A549 (cell line): ENCODE measurements around the gene SLC45A1. TPM values are rescaled to one million over a fixed set of nuclear protein-coding genes. Genes with fewer than 3 reads are reported as not detected.

Source experiments
- ATAC-seq, 2 experiments: fragments of 200-7000 bp in 1 of 2; fragments of >200 bp in 1 of 2; cut with Nextera tagmentation in 1 of 2; cut with Tn5 transposase in 1 of 2; 3 replicates each; pipeline versions ENCODE4 v1.8.0 to v1.9.1; 2018 to 2020; ENCODE audit warnings: mild to moderate bottlenecking in 1 of 2, moderate library complexity in 1 of 2
- CTCF ChIA-PET: fragments of 300-600 bp; sonication (Branson Sonifier 250); formaldehyde crosslinking; extraction: SDS; loops from one replicate; lab custom pipeline; 2021; ENCODE audit warnings: antibody characterized with exemption, inconsistent platforms; lab: Yijun Ruan, JAX
- POLR2A ChIA-PET: fragments of 350-600 bp; formaldehyde crosslinking; extraction: SDS; loops from one replicate; lab custom pipeline; 2021; ENCODE audit warnings: antibody characterized with exemption, inconsistent platforms; lab: Yijun Ruan, JAX
- DNase-seq, 2 experiments: peaks; one replicate each; pipeline versions ENCODE4 v3.0.0 to v3.0.0-alpha.2; 2011 to 2016; ENCODE audit warnings: low read depth in 1 of 2, low spot score in 1 of 2
- FAIRE-seq: peaks from 2 replicates; lab custom pipeline; 2011; peaks lifted over from hg19 to GRCh38; lab: Jason Lieb, UNC
- H3K27ac ChIP-seq, 2 experiments: fragments of >200 bp; sonication (Bioruptor Twin); formaldehyde crosslinking; 3 replicates each; pipeline ENCODE4 v1.5.1; 2016 to 2017
- H3K4me1 ChIP-seq: fragments of >200 bp; sonication (Bioruptor Twin); formaldehyde crosslinking; 3 replicates; pipeline ENCODE4 v1.6.1; 2016
- H3K4me2 ChIP-seq: fragments of >200 bp; sonication (Bioruptor Twin); formaldehyde crosslinking; 3 replicates; pipeline ENCODE4 v1.6.1; 2016
- H3K4me3 ChIP-seq: fragments of >200 bp; sonication (Bioruptor Twin); formaldehyde crosslinking; 3 replicates; pipeline ENCODE4 v1.5.1; 2016
- H3K9me3 ChIP-seq: fragments of >200 bp; sonication (Bioruptor Twin); formaldehyde crosslinking; 3 replicates; pipeline ENCODE4 v1.6.1; 2016
- CBX2 ChIP-seq: fragments of 200-600 bp; sonication (generic); IDR thresholded peaks from 2 replicates; pipeline ENCODE4 v1.6.1; 2016; ENCODE audit warnings: low read depth, mild to moderate bottlenecking, borderline replicate concordance
- CBX8 ChIP-seq: fragments of 200-600 bp; sonication (generic); IDR thresholded peaks from 2 replicates; pipeline ENCODE4 v1.6.1; 2016
- CEBPB ChIP-seq, 2 experiments: fragments of >200 bp in 1 of 2; sonication (Bioruptor Twin) in 1 of 2; formaldehyde crosslinking in 1 of 2; IDR thresholded peaks; 2 replicates each; pipeline ENCODE4 v1.6.1; 2012 to 2016
- CHD4 ChIP-seq: fragments of 200-600 bp; sonication (generic); IDR thresholded peaks from 2 replicates; pipeline ENCODE4 v1.6.1; 2016; ENCODE audit warnings: antibody characterized with exemption, mild to moderate bottlenecking, borderline replicate concordance
- FOXS1 ChIP-seq: fragments of 250-450 bp; sonication (Bioruptor Pico); IDR thresholded peaks from 2 replicates; pipeline ENCODE4 v1.5.0; 2020; ENCODE audit warnings: mild to moderate bottlenecking, moderate library complexity
- HDAC2 ChIP-seq: fragments of 200-600 bp; sonication (generic); IDR thresholded peaks from 2 replicates; pipeline ENCODE4 v1.6.1; 2016
- HEYL ChIP-seq: fragments of 250-450 bp; sonication (Bioruptor Pico); IDR thresholded peaks from 2 replicates; pipeline ENCODE4 v1.8.0; 2021; ENCODE audit warnings: mild to moderate bottlenecking, moderate library complexity
- JUN ChIP-seq, 2 experiments: fragments of >200 bp; sonication (Bioruptor Twin); formaldehyde crosslinking; IDR thresholded peaks; 2 replicates in 1 of 2; 3 replicates in 1 of 2; pipeline ENCODE4 v1.6.1; 2016 to 2017
- KDM5A ChIP-seq: fragments of 200-600 bp; sonication (generic); IDR thresholded peaks from 2 replicates; pipeline ENCODE4 v1.6.1; 2016; ENCODE audit warnings: antibody characterized with exemption, mild to moderate bottlenecking
- MAFK ChIP-seq: fragments of 450-650 bp; IDR thresholded peaks from 2 replicates; pipeline ENCODE4 v1.6.1; 2014; ENCODE audit not compliant: partially characterized antibody
- MAZ ChIP-seq: fragments of 150-350 bp; IDR thresholded peaks from 2 replicates; pipeline ENCODE4 v1.6.1; 2014; ENCODE audit warnings: antibody characterized with exemption, low read depth, low read length, borderline replicate concordance
- RAD21 ChIP-seq, 2 experiments: fragments of >200 bp in 1 of 2; sonication (Bioruptor Twin) in 1 of 2; formaldehyde crosslinking in 1 of 2; IDR thresholded peaks in 1 of 2; conservative IDR thresholded peaks in 1 of 2; 2 replicates in 1 of 2; 3 replicates in 1 of 2; pipeline ENCODE4 v1.6.1; 2012 to 2018; ENCODE audit warnings: inconsistent platforms in 1 of 2
- REST ChIP-seq: fragments of 200-600 bp; sonication (generic); IDR thresholded peaks from 2 replicates; pipeline ENCODE4 v1.6.1; 2016; ENCODE audit warnings: antibody characterized with exemption, mild to moderate bottlenecking, moderate library complexity
- RNF2 ChIP-seq: fragments of 200-600 bp; sonication (generic); IDR thresholded peaks from 2 replicates; pipeline ENCODE4 v1.6.1; 2016; ENCODE audit warnings: low read depth, mild to moderate bottlenecking, antibody characterized with exemption, moderate library complexity, borderline replicate concordance
- TFCP2L1 ChIP-seq: fragments of 250-450 bp; sonication (Bioruptor Pico); IDR thresholded peaks from 2 replicates; pipeline ENCODE4 v1.5.0; 2021; ENCODE audit warnings: mild to moderate bottlenecking
- ZC3H11A ChIP-seq: fragments of 450-650 bp; IDR thresholded peaks from 2 replicates; pipeline ENCODE4 v1.6.1; 2014; ENCODE audit warnings: antibody characterized with exemption, mild to moderate bottlenecking
- ZFP36 ChIP-seq: fragments of 450-650 bp; IDR thresholded peaks from 2 replicates; pipeline ENCODE4 v1.6.1; 2014; ENCODE audit warnings: borderline replicate concordance; ENCODE audit not compliant: partially characterized antibody
- ZSCAN20 ChIP-seq: fragments of 250-450 bp; sonication (Bioruptor Pico); IDR thresholded peaks from 2 replicates; pipeline ENCODE4 v1.8.0; 2022; ENCODE audit warnings: mild to moderate bottlenecking, moderate library complexity
- WGBS: methylation state at CpG from one replicate; pipeline ENCODE4 v1.1.6; 2017; ENCODE audit errors: missing lambda C conversion rate; 5-methylcytosine and 5-hydroxymethylcytosine counted together
- polyA plus RNA-seq, 4 experiments: library from polyadenylated mRNA; depleted of rRNA in 3 of 4; stranded (reverse); fragments of >200 nt; fragmentation: RNase III in 1 of 4; extraction: RNeasy Plus Mini Kit Qiagen cat#74134 plus additional on column Dnase treatment in 1 of 4; gene quantifications; 2 replicates in 3 of 4; 3 replicates in 1 of 4; pipeline ENCODE4 v1.2.3, GENCODE V29; 2011 to 2017
- TF ChIP-seq, protein P1 (sequence below): fragments of 150-350 bp; IDR thresholded peaks from 2 replicates; pipeline ENCODE4 v1.6.1; 2014; ENCODE audit warnings: low read depth, mild to moderate bottlenecking, low read length
- TF ChIP-seq, protein P2 (sequence below): IDR thresholded peaks from 2 replicates; pipeline ENCODE4 v1.6.1; 2012
- TF ChIP-seq, protein P3 (sequence below): fragments of >200 bp; sonication (Bioruptor Twin); formaldehyde crosslinking; IDR thresholded peaks from 3 replicates; pipeline ENCODE4 v1.6.1; 2016

The SLC45A1 gene
- polyA plus RNA-seq, 2 of the 4 experiments (the other 2 are of a cell fraction): 1.6 to 1.8 TPM

DNA sequence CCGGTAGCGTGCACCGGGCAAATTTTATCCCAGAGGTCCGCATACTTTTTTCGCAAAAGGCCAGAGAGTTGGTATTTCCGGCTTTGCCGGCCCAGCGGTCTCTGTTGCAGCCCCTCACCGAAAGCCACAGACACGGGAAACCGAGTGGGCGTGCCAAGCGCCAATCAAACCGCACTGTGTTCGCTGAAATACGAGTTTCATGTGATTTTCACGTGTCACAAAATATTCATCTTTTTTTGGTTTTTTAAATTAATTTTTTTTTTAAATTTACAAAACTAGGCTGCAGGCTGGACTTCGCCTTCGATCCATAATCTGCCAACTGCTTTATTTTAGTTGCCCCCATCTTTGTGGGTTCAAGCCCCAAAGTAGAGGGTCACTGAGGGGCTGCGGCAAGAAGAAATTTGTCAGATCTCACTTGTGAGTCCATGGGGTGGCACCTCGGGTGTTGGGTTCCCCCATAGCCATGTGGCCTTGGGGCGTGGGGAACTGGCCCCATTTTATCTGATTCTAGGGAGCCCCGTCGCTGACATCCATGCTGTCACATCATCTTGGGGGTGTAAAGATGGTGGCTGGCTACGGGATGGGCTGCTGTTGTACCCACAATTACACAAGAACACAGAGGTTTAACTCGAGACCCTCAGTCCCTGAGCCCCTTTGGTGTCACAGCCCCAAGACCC is 20.8 kb downstream of the SLC45A1 start:
- H3K27ac ChIP-seq: no peak overlapping the region
- CTCF ChIA-PET: interaction anchor here (1.1 to 2.0 kb wide), 2 partner anchors 10 to 363 kb away, joined by 4 to 6 read pairs; no protein-coding TSS in a partner anchor
- H3K9me3 ChIP-seq: no peaks in the 10 kb centered on the region
- WGBS: 88% methylated on average over 19 of the region's 26 CpGs
- POLR2A ChIA-PET: no interaction called here
- DNase-seq (no peak), FAIRE-seq (no peak), ATAC-seq (no peak)
- TF ChIP-seq CHD4: no peak
- TF ChIP-seq, protein P1, sequence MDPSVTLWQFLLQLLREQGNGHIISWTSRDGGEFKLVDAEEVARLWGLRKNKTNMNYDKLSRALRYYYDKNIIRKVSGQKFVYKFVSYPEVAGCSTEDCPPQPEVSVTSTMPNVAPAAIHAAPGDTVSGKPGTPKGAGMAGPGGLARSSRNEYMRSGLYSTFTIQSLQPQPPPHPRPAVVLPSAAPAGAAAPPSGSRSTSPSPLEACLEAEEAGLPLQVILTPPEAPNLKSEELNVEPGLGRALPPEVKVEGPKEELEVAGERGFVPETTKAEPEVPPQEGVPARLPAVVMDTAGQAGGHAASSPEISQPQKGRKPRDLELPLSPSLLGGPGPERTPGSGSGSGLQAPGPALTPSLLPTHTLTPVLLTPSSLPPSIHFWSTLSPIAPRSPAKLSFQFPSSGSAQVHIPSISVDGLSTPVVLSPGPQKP: no peak
- no peak for TF ChIP-seq RNF2
- no peak for TF ChIP-seq TFCP2L1
- TF ChIP-seq REST: no peak
- TF ChIP-seq MAFK: no peak
- no peak for TF ChIP-seq CEBPB (IDR thresholded peaks at IDR 0.05)
- TF ChIP-seq ZSCAN20 (CRISPR knock-in tag): no peak
- H3K4me2 ChIP-seq: no peak overlapping the region
- peaks cover 12% of the 10 kb centered on the region for H3K4me1 ChIP-seq
- no peak overlapping the region for H3K4me3 ChIP-seq

GRCh38 chr1:8339203-8339600 is 21.3 kb downstream of the SLC45A1 start:
- no peak overlapping the region for H3K4me2 ChIP-seq
- no peak for TF ChIP-seq FOXS1
- TF ChIP-seq KDM5A: no peak
- no peak for TF ChIP-seq HDAC2
- TF ChIP-seq CBX2: no peak
- no peak for TF ChIP-seq ZSCAN20 (CRISPR knock-in tag)
- TF ChIP-seq HEYL: no peak
- TF ChIP-seq, protein P2, sequence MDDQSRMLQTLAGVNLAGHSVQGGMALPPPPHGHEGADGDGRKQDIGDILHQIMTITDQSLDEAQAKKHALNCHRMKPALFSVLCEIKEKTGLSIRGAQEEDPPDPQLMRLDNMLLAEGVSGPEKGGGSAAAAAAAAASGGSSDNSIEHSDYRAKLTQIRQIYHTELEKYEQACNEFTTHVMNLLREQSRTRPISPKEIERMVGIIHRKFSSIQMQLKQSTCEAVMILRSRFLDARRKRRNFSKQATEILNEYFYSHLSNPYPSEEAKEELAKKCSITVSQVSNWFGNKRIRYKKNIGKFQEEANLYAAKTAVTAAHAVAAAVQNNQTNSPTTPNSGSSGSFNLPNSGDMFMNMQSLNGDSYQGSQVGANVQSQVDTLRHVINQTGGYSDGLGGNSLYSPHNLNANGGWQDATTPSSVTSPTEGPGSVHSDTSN: no peak
- no peak for TF ChIP-seq ZFP36
- no peak for TF ChIP-seq JUN (IDR thresholded peaks at IDR 0.05)
- no peak for TF ChIP-seq CBX8
- TF ChIP-seq RAD21 (conservative IDR thresholded peaks at IDR 0.05 in 1 of 2, IDR thresholded peaks at IDR 0.05 in 1 of 2): no peak
- TF ChIP-seq ZC3H11A: no peak
- TF ChIP-seq MAZ: no peak
- TF ChIP-seq, protein P3, sequence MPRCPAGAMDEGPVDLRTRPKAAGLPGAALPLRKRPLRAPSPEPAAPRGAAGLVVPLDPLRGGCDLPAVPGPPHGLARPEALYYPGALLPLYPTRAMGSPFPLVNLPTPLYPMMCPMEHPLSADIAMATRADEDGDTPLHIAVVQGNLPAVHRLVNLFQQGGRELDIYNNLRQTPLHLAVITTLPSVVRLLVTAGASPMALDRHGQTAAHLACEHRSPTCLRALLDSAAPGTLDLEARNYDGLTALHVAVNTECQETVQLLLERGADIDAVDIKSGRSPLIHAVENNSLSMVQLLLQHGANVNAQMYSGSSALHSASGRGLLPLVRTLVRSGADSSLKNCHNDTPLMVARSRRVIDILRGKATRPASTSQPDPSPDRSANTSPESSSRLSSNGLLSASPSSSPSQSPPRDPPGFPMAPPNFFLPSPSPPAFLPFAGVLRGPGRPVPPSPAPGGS: no peak
- no peaks in the 10 kb centered on the region for H3K9me3 ChIP-seq
- 94% methylated on average over 8 of the region's 13 CpGs for WGBS
- no peak for FAIRE-seq
- POLR2A ChIA-PET: no interaction called here
- CTCF ChIA-PET: interaction anchor here (1.1 to 2.1 kb wide), 3 partner anchors 11 to 324 kb away, joined by 3 to 5 read pairs (median 4); no protein-coding TSS in a partner anchor
- H3K27ac ChIP-seq: no peak overlapping the region
- no peak for DNase-seq
- no peak for ATAC-seq
- H3K4me3 ChIP-seq: no peak overlapping the region
- peaks cover 18% of the 10 kb centered on the region for H3K4me1 ChIP-seq
